ENCODE measurements around the gene TBX19.

The TBX19 gene

DNA sequence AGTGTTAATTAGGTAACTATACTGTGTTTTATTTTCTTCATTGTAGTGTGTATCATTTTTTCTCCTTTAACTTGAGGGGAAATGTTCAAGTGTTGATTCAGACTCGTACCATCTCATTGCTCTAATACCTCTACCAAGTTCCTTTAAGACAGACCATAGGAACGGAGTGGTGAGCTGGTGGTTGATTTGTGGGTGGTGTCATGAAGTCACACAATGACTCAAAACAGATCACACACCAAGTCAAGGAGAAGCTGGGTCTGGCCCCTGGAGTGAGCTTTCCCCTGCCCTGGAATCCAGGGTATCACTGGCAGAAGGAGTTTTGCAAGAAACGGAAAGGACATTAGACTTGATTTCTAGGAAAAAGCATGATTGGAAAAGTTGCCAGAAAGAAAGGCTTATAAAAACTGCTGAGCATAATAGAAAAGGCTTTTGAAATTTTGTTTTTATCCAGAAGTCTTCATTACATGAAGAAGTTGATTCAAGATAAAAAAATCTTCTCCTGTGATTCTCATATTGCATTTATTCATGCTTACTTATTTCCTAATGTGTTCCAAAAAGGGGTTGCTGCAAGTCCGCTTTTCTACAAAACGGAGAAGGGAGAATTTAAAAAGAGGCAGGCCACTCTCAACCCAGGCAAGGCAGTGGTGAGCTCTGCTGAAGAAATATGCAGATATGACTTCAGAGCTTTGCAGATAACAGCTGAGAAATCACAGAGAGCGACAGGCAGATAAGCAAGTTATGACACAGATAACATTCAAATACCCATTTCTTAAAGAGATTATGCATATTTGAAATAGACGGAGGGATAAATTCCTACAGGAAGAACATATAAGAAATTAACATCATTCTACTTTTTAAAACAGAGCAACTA lies 79.7 kb downstream of the TBX19 start:
- no peak for DNase-seq

- no peak for DNase-seq
These were observed 80.6 kb downstream of the TBX19 start for GRCh38 chr1:168361252-168361651.

DNA sequence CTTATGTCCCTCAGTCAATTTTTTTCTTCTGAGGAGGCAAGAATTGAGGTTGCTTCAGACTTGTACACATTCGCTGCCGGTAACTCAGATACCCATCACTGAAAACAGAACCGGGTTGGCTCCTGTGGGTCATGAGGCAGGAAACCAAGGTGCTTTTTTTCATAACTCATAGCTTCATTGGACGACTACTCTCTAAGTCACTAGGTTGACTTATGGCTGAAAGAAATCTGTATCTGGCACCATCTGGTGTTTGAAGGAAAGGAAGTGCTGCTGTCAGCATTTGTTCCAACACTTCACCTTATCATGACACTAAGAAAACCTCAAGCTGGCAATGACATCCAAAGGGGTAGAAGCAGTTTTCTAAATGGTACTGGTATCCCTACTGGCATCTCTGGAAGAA lies 82.3 kb downstream of the TBX19 start:
- DNase-seq, result no peak

Measured in NCI-H69 (cell line).